IMR-90 (cell line): ENCODE data around the gene FLOT2. TPM values are rescaled to one million over a fixed set of nuclear protein-coding genes. Genes with fewer than 3 reads are reported as not detected.
"Not testable (repeated sequence)": the region's sequence is repeated elsewhere in the genome, so short reads cannot be mapped to it uniquely, and the experiment has no call there.

ENCODE experiments used
- ATAC-seq: fragments of 200-7000 bp; cut with Tn5 transposase; 2 replicates; pipeline ENCODE4 v1.9.1; 2020; ENCODE audit warnings: low read depth, mild to moderate bottlenecking, moderate library complexity
- BruUV-seq: library from RNA; stranded (reverse); fragments of 400-500 nt; replicated peaks from 2 replicates; lab custom pipeline; 2021; lab: Mats Ljungman, UMichigan
- CTCF ChIA-PET: fragments of 300-600 bp; formaldehyde crosslinking; extraction: SDS; loops from one replicate; lab custom pipeline; 2021; ENCODE audit warnings: antibody characterized with exemption; lab: Yijun Ruan, JAX
- POLR2A ChIA-PET: fragments of 300-600 bp; sonication (Branson Sonifier 250); formaldehyde crosslinking; loops from one replicate; lab custom pipeline; 2022; ENCODE audit warnings: antibody characterized with exemption; ENCODE audit not compliant: unreplicated experiment; lab: Charles Lee
- DNase-seq: peaks from one replicate; pipeline ENCODE4 v3.0.0; 2013
- H2AFZ ChIP-seq: replicated peaks from 2 replicates; pipeline ENCODE3; 2013; ENCODE audit warnings: low read length, mild to moderate bottlenecking; ENCODE audit not compliant: poor library complexity
- H2AK5ac ChIP-seq: 2 replicates; pipeline ENCODE4 v1.6.1; 2013; ENCODE audit warnings: low read depth, low read length, inconsistent platforms
- H2AK9ac ChIP-seq: replicated peaks from 2 replicates; pipeline ENCODE3; 2013; ENCODE audit warnings: mild to moderate bottlenecking, low read depth, low read length, moderate library complexity; ENCODE audit not compliant: poor library complexity
- H2BK120ac ChIP-seq: 2 replicates; pipeline ENCODE4 v1.6.1; 2013; ENCODE audit warnings: low read depth, low read length, inconsistent platforms
- H2BK15ac ChIP-seq: 3 replicates; pipeline ENCODE4 v1.6.1; 2013; ENCODE audit warnings: low read depth, low read length, inconsistent platforms
- H2BK20ac ChIP-seq: 2 replicates; pipeline ENCODE4 v1.6.1; 2013; ENCODE audit warnings: low read depth, mild to moderate bottlenecking, inconsistent platforms, low read length, moderate library complexity
- H2BK5ac ChIP-seq: 2 replicates; pipeline ENCODE4 v1.6.1; 2013; ENCODE audit warnings: mild to moderate bottlenecking, low read depth, low read length, inconsistent platforms; ENCODE audit not compliant: poor library complexity, severe bottlenecking
- H3K14ac ChIP-seq: replicated peaks from 2 replicates; pipeline ENCODE4 v1.6.1; 2013; ENCODE audit warnings: low read depth, low read length, inconsistent platforms
- H3K18ac ChIP-seq: 2 replicates; pipeline ENCODE4 v1.6.1; 2013; ENCODE audit warnings: low read depth, low read length, control low read depth
- H3K23ac ChIP-seq: 2 replicates; pipeline ENCODE4 v1.6.1; 2013; ENCODE audit warnings: low read depth, low read length, inconsistent platforms
- H3K27ac ChIP-seq: 2 replicates; pipeline ENCODE4 v1.5.1; 2013; ENCODE audit warnings: mild to moderate bottlenecking, control low read depth, low read length; ENCODE audit not compliant: insufficient read depth
- H3K27me3 ChIP-seq: 2 replicates; pipeline ENCODE4 v1.6.1; 2013; ENCODE audit warnings: low read length; ENCODE audit not compliant: control insufficient read depth, insufficient read depth
- H3K36me3 ChIP-seq: 2 replicates; pipeline ENCODE4 v1.6.1; 2013; ENCODE audit warnings: low read length, mixed read lengths; ENCODE audit not compliant: control insufficient read depth, insufficient read depth
- H3K4ac ChIP-seq: 2 replicates; pipeline ENCODE4 v1.6.1; 2013; ENCODE audit warnings: low read depth, low read length, inconsistent platforms
- H3K4me1 ChIP-seq: 2 replicates; pipeline ENCODE4 v1.6.1; 2013; ENCODE audit warnings: low read length, mixed read lengths; ENCODE audit not compliant: control insufficient read depth, insufficient read depth
- H3K4me2 ChIP-seq: 2 replicates; pipeline ENCODE4 v1.6.1; 2013; ENCODE audit warnings: low read depth, mild to moderate bottlenecking, control low read depth, low read length, moderate library complexity
- H3K4me3 ChIP-seq: 2 replicates; pipeline ENCODE4 v1.5.1; 2013; ENCODE audit warnings: low read depth, mild to moderate bottlenecking, control low read depth, low read length, moderate library complexity; ENCODE audit not compliant: insufficient read depth
- H3K56ac ChIP-seq: 2 replicates; pipeline ENCODE4 v1.6.1; 2013; ENCODE audit warnings: low read length, inconsistent platforms; ENCODE audit not compliant: insufficient read depth; ENCODE audit errors: extremely low read depth
- H3K79me1 ChIP-seq, 2 experiments: 2 replicates each; pipeline ENCODE4 v1.6.1; 2013; ENCODE audit warnings: low read length in 2 of 2, inconsistent platforms in 1 of 2, low read depth in 1 of 2
- H3K9ac ChIP-seq: 2 replicates; pipeline ENCODE4 v1.6.1; 2013; ENCODE audit warnings: low read depth, low read length, control low read depth
- H3K9me1 ChIP-seq: 2 replicates; pipeline ENCODE4 v1.6.1; 2013; ENCODE audit warnings: low read length, inconsistent platforms; ENCODE audit not compliant: insufficient read depth
- H3K9me3 ChIP-seq: 2 replicates; pipeline ENCODE4 v1.6.1; 2013; ENCODE audit warnings: low read length; ENCODE audit not compliant: control insufficient read depth, insufficient read depth
- H4K20me1 ChIP-seq: 2 replicates; pipeline ENCODE4 v1.6.1; 2013; ENCODE audit warnings: low read length, inconsistent platforms; ENCODE audit not compliant: insufficient read depth
- H4K5ac ChIP-seq: 2 replicates; pipeline ENCODE4 v1.6.1; 2013; ENCODE audit warnings: mild to moderate bottlenecking, low read depth, low read length, control low read depth
- H4K8ac ChIP-seq, 2 experiments: 2 replicates each; pipeline ENCODE4 v1.6.1; 2013; ENCODE audit warnings: low read depth in 2 of 2, low read length in 2 of 2, control low read depth in 1 of 2, inconsistent platforms in 1 of 2
- H4K91ac ChIP-seq: 2 replicates; pipeline ENCODE4 v1.6.1; 2013; ENCODE audit warnings: low read depth, low read length, inconsistent platforms; ENCODE audit not compliant: insufficient read depth
- RAD21 ChIP-seq: IDR thresholded peaks from 2 replicates; pipeline ENCODE4 v1.6.1; 2012; ENCODE audit warnings: low read length, improper control_type of control experiment
- WGBS, 2 experiments: methylation state at CpG; one replicate each; pipeline versions ENCODE4 v1.1.5 to v1.1.7; 2013; ENCODE audit warnings: missing lambda C conversion rate in 2 of 2; ENCODE audit not compliant: insufficient read length in 1 of 2; ENCODE audit errors: extremely low coverage in 2 of 2; 5-methylcytosine and 5-hydroxymethylcytosine counted together
- dilution Hi-C: fragments of 300-500 bp; cut with HindIII; formaldehyde crosslinking; loops from one replicate; pipeline ENCODE4 v1.14.3; 2018; ENCODE audit warnings: low sequenced_read_pairs; ENCODE audit not compliant: unreplicated experiment
- in situ Hi-C: fragments of 300-500 bp; cut with MboI; formaldehyde crosslinking; loops from 3 replicates; pipeline ENCODE4 v1.14.3; 2019; ENCODE audit warnings: low sequenced_read_pairs, inconsistent platforms, mixed read lengths
- intact Hi-C: fragments of 100-400 bp; cut with micrococcal nuclease; formaldehyde crosslinking; loops from 2 replicates; pipeline ENCODE4 v1.10.0; 2022
- polyA plus RNA-seq, 3 experiments: library from polyadenylated mRNA; depleted of rRNA; stranded (reverse); fragments of >200 nt; gene quantifications; 2 replicates each; pipeline ENCODE4 v1.2.3, GENCODE V29; 2012; ENCODE audit warnings: low replicate concordance in 1 of 3
- total RNA-seq: library from RNA; depleted of rRNA; stranded (reverse); fragments of >200 nt; gene quantifications from 2 replicates; pipeline ENCODE4 v1.2.3, GENCODE V29; 2012
- TF ChIP-seq, protein P1 (sequence below): conservative IDR thresholded peaks from 2 replicates; pipeline ENCODE4 v1.5.1; 2012; ENCODE audit warnings: mild to moderate bottlenecking, low read depth, low read length, improper control_type of control experiment

FLOT2 gene
- total and polyA plus RNA-seq, 2 of the 4 experiments (the other 2 are of a cell fraction), result 19.7 to 67.9 TPM

DNA sequence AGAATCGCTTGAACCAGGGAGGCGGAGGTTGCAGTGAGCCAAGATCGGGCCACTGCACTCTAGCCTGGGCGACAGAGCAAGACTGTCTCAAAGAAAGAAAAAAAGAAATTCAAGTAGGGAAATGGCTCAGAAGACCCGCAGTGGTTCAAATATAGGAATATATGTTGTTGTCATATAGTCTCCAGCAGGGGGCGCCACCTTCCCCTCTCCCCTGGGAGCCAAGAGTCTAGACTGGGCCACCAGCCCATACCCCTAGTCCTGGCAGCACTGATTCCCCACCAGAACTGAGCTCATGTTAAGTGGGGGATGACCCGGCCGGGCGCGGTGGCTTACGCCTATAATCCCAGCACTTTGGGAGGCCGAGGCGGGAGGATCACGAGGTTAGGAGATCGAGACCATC is 48.9 kb downstream of the FLOT2 start:
- CTCF ChIA-PET, result interaction anchor here (1.5 kb wide), 1 partner anchor 9 kb away, joined by 3 read pairs; no protein-coding TSS in a partner anchor
- H3K27me3 ChIP-seq, H3K18ac ChIP-seq, H3K4ac ChIP-seq, H2AK5ac ChIP-seq, H2AFZ ChIP-seq, in situ Hi-C loops, dilution Hi-C loops, H3K9ac ChIP-seq, H3K36me3 ChIP-seq, H2AK9ac ChIP-seq, POLR2A ChIA-PET, H3K27ac ChIP-seq, BruUV-seq, intact Hi-C loops, H4K20me1 ChIP-seq, H4K5ac ChIP-seq, ATAC-seq, H2BK120ac ChIP-seq, H2BK20ac ChIP-seq, H3K4me1 ChIP-seq, H3K9me1 ChIP-seq, H2BK5ac ChIP-seq, H3K23ac ChIP-seq, H3K56ac ChIP-seq, H4K91ac ChIP-seq, H2BK15ac ChIP-seq, H3K4me3 ChIP-seq, H4K8ac ChIP-seq, H3K79me1 ChIP-seq, H3K14ac ChIP-seq, H3K9me3 ChIP-seq, DNase-seq, H3K4me2 ChIP-seq: not testable (repeated sequence)
- TF ChIP-seq RAD21, result 0 out of 2 replicates have a peak, but pooled peaks have one; percentile 7
- TF ChIP-seq, protein P1, sequence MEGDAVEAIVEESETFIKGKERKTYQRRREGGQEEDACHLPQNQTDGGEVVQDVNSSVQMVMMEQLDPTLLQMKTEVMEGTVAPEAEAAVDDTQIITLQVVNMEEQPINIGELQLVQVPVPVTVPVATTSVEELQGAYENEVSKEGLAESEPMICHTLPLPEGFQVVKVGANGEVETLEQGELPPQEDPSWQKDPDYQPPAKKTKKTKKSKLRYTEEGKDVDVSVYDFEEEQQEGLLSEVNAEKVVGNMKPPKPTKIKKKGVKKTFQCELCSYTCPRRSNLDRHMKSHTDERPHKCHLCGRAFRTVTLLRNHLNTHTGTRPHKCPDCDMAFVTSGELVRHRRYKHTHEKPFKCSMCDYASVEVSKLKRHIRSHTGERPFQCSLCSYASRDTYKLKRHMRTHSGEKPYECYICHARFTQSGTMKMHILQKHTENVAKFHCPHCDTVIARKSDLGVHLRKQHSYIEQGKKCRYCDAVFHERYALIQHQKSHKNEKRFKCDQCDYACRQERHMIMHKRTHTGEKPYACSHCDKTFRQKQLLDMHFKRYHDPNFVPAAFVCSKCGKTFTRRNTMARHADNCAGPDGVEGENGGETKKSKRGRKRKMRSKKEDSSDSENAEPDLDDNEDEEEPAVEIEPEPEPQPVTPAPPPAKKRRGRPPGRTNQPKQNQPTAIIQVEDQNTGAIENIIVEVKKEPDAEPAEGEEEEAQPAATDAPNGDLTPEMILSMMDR, result 0 out of 2 replicates have a peak, but pooled peaks have one; percentile 15
- no CpG with 5 or more reads among the region's 15 CpGs for WGBS, 2 experiments

DNA sequence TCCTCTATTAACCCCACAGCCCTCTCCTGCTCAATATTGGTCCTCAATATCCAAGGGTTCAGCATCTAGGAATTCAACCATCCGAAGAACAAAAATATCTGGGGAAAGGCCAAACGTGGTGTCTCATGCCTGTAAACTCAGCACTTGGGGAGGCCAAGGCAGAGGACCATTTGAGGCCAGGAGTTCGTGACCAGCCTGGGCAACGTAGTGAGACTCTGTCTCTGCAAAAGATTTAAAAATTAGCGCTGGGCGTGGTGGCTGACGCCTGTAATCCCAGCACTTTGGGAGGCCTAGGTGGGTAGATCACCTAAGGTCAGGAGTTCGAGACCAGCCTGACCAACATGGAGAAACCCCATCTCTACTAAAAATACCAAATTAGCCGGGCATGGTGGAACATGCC is 50.8 kb downstream of the FLOT2 start:
- H2BK5ac ChIP-seq, H2BK120ac ChIP-seq, H3K9me3 ChIP-seq, CTCF ChIA-PET, POLR2A ChIA-PET, H4K5ac ChIP-seq, H3K9me1 ChIP-seq, H2AK9ac ChIP-seq, ATAC-seq, H3K36me3 ChIP-seq, H3K18ac ChIP-seq, H2BK20ac ChIP-seq, H3K23ac ChIP-seq, H4K8ac ChIP-seq, H3K4me1 ChIP-seq, in situ Hi-C loops, H3K56ac ChIP-seq, H3K4me2 ChIP-seq, H3K14ac ChIP-seq, H3K4me3 ChIP-seq, DNase-seq, H3K4ac ChIP-seq, intact Hi-C loops, H3K27ac ChIP-seq, H2AK5ac ChIP-seq, H2AFZ ChIP-seq, H4K20me1 ChIP-seq, H2BK15ac ChIP-seq, H3K9ac ChIP-seq, BruUV-seq, H3K27me3 ChIP-seq, H4K91ac ChIP-seq, dilution Hi-C loops: not testable (repeated sequence)
- H3K79me1 ChIP-seq, result peaks cover 0 to 14% of the 10 kb centered on the region in 2 experiments; a peak in 2 of 4 replicates
- WGBS, 2 experiments, result 90% methylated on average over 2 of the region's 9 CpGs; no CpG with 5 or more reads in 1 of the 2 experiments
